H1 (cell line): ENCODE measurements around the gene MSL3B.

Experiments used
- TF ChIP-seq, protein P1 (sequence below): fragments of 300-600 bp; sonication (generic); IDR thresholded peaks from 2 replicates; pipeline ENCODE4 v1.7.1; 2012; ENCODE audit warnings: low read length, moderate library complexity, mild to moderate bottlenecking, inconsistent platforms; ENCODE audit not compliant: insufficient replicate concordance

The MSL3B gene

DNA sequence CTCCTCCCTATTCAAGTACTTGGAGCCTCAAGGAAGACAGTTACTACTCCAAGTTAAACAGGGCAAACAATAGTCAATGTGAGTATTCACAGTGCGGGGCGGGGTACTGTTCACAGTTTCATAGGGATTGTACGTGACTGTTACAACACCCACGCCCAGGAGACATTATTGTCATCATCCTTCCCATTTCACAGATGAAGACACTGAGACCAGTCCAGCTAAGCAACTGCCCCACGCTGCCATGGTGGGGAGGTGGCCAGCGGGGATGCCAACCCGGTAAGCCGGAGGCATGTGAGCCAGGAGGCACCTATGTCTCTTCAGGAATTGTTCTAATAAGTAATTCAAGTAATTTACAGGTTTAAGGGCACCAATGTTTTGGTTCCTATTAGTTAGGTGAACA is 14.8 kb downstream of the MSL3B start (continued):
- TF ChIP-seq, protein P1, sequence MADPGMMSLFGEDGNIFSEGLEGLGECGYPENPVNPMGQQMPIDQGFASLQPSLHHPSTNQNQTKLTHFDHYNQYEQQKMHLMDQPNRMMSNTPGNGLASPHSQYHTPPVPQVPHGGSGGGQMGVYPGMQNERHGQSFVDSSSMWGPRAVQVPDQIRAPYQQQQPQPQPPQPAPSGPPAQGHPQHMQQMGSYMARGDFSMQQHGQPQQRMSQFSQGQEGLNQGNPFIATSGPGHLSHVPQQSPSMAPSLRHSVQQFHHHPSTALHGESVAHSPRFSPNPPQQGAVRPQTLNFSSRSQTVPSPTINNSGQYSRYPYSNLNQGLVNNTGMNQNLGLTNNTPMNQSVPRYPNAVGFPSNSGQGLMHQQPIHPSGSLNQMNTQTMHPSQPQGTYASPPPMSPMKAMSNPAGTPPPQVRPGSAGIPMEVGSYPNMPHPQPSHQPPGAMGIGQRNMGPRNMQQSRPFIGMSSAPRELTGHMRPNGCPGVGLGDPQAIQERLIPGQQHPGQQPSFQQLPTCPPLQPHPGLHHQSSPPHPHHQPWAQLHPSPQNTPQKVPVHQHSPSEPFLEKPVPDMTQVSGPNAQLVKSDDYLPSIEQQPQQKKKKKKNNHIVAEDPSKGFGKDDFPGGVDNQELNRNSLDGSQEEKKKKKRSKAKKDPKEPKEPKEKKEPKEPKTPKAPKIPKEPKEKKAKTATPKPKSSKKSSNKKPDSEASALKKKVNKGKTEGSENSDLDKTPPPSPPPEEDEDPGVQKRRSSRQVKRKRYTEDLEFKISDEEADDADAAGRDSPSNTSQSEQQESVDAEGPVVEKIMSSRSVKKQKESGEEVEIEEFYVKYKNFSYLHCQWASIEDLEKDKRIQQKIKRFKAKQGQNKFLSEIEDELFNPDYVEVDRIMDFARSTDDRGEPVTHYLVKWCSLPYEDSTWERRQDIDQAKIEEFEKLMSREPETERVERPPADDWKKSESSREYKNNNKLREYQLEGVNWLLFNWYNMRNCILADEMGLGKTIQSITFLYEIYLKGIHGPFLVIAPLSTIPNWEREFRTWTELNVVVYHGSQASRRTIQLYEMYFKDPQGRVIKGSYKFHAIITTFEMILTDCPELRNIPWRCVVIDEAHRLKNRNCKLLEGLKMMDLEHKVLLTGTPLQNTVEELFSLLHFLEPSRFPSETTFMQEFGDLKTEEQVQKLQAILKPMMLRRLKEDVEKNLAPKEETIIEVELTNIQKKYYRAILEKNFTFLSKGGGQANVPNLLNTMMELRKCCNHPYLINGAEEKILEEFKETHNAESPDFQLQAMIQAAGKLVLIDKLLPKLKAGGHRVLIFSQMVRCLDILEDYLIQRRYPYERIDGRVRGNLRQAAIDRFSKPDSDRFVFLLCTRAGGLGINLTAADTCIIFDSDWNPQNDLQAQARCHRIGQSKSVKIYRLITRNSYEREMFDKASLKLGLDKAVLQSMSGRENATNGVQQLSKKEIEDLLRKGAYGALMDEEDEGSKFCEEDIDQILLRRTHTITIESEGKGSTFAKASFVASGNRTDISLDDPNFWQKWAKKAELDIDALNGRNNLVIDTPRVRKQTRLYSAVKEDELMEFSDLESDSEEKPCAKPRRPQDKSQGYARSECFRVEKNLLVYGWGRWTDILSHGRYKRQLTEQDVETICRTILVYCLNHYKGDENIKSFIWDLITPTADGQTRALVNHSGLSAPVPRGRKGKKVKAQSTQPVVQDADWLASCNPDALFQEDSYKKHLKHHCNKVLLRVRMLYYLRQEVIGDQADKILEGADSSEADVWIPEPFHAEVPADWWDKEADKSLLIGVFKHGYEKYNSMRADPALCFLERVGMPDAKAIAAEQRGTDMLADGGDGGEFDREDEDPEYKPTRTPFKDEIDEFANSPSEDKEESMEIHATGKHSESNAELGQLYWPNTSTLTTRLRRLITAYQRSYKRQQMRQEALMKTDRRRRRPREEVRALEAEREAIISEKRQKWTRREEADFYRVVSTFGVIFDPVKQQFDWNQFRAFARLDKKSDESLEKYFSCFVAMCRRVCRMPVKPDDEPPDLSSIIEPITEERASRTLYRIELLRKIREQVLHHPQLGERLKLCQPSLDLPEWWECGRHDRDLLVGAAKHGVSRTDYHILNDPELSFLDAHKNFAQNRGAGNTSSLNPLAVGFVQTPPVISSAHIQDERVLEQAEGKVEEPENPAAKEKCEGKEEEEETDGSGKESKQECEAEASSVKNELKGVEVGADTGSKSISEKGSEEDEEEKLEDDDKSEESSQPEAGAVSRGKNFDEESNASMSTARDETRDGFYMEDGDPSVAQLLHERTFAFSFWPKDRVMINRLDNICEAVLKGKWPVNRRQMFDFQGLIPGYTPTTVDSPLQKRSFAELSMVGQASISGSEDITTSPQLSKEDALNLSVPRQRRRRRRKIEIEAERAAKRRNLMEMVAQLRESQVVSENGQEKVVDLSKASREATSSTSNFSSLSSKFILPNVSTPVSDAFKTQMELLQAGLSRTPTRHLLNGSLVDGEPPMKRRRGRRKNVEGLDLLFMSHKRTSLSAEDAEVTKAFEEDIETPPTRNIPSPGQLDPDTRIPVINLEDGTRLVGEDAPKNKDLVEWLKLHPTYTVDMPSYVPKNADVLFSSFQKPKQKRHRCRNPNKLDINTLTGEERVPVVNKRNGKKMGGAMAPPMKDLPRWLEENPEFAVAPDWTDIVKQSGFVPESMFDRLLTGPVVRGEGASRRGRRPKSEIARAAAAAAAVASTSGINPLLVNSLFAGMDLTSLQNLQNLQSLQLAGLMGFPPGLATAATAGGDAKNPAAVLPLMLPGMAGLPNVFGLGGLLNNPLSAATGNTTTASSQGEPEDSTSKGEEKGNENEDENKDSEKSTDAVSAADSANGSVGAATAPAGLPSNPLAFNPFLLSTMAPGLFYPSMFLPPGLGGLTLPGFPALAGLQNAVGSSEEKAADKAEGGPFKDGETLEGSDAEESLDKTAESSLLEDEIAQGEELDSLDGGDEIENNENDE, result no peak
